Stimulated activated CD4-positive, alpha-beta T cell treated with anti-CD3 and anti-CD28 coated beads, Interleukin-12 subunit alpha, Interleukin-12 subunit beta, amount 100 ng/mL, for 24 hours (primary cell): ENCODE results near the gene FRK.
"Not testable (repeated sequence)": the region's sequence is repeated elsewhere in the genome, so short reads cannot be mapped to it uniquely, and the experiment has no call there.

Source experiments
- DNase-seq, 2 experiments: peaks; one replicate each; pipeline ENCODE4 v3.0.0-alpha.2; 2020; ENCODE audit warnings: low read depth in 2 of 2

FRK gene

DNA sequence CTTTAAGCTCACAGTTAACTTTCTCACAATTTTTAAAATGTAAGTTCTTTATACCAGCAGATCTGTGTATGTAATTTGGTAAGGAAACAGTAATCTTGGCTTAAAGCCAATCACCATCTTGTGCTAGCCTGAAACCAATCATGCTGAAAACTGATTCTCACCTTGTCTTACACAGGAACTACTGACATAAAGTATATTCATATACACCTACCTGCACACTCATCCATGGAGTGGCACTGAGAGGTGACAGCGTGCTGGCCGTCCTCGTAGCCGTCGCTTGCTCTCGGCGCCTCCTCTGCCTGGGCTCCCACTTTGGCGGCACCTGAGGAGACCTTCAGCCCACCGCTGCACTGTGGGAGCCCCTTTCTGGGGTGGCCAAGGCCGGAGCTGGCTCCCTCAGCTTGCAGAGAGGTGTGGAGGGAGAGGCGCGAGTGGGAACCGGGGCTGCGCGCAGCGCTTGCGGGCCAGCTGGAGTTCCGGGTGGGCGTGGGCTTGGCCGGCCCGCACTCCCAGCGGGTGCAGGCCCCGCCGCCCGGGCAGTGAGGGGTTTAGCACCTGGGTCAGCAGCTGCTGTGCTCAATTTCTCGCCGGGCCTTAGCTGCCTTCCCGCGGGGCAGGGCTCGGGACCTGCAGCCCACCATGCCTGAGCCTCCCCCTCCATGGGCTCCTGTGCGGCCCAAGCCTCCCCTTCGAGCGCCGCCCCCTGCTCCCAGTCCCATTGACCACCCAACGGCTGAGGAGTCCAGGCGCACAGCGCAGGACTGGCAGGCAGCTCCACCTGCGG, 171.8 kb downstream of the FRK start:
- DNase-seq, result not testable (repeated sequence)

DNA sequence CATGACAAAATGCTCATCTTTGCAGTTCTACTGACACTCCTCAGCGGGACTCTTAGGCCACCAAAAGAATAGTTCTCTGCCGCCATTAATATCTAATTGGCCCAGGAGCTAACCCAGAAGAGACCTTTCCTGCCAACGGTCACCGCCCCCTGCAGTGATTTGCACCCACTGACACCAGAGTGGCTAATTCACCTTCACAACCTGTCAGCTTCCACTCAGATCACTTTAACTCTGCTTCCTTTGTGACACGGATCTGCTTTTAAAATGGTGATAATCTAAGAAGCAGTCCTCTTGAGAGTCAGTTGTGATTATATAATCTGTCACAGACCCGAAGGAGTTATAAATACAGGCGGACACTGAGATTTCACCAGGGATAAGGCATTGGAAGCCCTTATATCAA, 172.8 kb downstream of the FRK start:
- no peak for DNase-seq

DNA sequence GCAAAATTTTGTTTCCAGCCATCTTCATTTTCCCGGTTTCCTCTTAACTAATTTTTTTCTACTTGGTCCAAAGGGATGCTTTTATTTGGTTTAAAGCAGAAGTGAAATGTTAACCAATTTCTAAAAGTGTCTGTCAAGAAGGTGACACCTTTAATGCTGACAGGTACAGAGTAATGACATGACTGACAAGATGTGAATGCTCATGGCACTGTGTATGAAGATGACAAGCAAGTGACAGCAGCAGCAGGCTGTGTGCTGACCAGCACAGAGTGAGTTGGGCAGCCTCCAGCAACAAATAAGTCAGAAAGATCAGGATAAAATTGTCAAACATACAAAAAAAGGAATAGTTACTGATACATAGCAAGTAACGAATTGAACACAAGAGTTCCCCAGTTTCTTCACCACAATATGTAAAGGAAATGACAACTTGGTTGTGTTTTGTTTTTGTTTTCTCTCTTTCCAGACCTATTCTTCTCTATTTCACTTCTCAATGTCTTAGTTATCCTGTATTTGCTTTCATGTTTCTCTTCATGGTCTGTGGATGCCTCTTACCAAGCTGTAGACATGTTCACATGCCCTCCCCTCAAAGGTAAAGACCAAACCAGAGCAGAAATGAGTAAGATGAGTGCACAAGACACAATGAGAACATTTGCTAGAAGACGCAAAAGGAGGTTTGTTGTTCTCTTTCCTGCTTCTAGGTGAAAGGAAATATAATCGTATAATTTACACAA, 174.9 kb downstream of the FRK start:
- no peak for DNase-seq

DNA sequence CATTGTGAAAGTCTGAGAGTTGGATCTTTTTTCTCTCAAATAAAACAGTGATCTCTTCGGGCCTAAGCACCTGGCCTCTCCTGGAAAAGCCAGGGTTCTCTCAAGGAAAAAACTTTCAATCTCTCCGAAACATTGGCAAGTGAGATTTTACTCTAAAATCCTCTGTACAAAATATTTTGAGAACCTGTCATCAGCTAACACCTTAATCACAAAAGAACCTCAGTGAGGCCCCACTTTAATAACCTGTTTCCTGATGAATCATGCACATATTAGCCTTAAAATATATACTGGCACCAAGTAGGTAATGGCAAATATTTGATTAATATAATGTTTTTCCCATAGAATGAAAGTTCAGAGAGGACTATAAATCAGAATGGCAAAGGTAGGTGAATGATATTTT, 177.9 kb downstream of the FRK start:
- no peak for DNase-seq

DNA sequence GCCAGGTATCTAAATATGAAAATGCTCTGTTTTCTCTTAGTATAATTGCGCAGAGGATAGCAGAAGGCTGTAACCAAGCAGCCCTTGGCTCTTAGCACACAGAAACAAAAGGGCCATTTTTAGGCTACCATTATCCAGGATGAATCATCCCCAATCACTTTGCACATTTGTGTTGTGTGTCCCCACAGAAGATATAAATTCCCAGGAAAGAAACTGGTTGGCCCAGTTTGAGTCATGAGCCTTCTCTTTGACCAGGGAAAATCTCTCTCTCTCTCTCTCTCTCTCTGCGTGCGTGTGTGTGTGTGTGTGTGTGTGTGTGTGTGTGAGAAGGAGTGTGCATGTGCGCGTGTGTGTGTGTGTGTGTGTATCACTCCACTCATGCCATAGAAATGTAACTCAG, 178.5 kb downstream of the FRK start:
- DNase-seq, result no peak
